Mucosa of descending colon (tissue), 3 donors: ENCODE results near the gene RNF208. TPM values are rescaled to one million over a fixed set of nuclear protein-coding genes. Genes with fewer than 3 reads are reported as not detected.

ENCODE experiments used
- ATAC-seq: fragments of 200-7000 bp; cut with Tn5 transposase; one replicate; pipeline ENCODE4 v1.9.1; 2020; ENCODE audit warnings: mild to moderate bottlenecking, moderate library complexity
- DNase-seq, 3 donors: peaks; one replicate each; pipeline ENCODE4 v3.0.0-alpha.2; 2020
- H3K36me3 ChIP-seq: fragments of 200-600 bp; one replicate; pipeline ENCODE4 v1.8.0; 2021; ENCODE audit warnings: low read depth, mild to moderate bottlenecking
- H3K4me1 ChIP-seq: fragments of 200-600 bp; one replicate; pipeline ENCODE4 v1.8.0; 2021; ENCODE audit warnings: low read depth, mild to moderate bottlenecking
- H3K4me3 ChIP-seq: fragments of 200-600 bp; one replicate; pipeline ENCODE4 v1.8.0; 2021; ENCODE audit warnings: mild to moderate bottlenecking
- H3K9me3 ChIP-seq: fragments of 200-600 bp; one replicate; pipeline ENCODE4 v1.8.0; 2021; ENCODE audit warnings: mild to moderate bottlenecking
- intact Hi-C, 2 donors: fragments of 100-400 bp; cut with DNase I in 1 of 2; cut with micrococcal nuclease in 1 of 2; formaldehyde crosslinking; loops; one replicate each; pipeline versions ENCODE4 v1.11.0 to v1.11.1; 2022; cut with DNase I, micrococcal nuclease
- total RNA-seq, 3 donors: library from RNA; stranded (reverse); fragmentation: NEBNext Ultra II Directional in 2 of 3; extraction: Animal tissue kit (Norgen Biotek cat#: 25700) in 2 of 3; gene quantifications; one replicate each; pipeline versions ENCODE4 v1.2.1 to v1.2.4, GENCODE V29; 2021 to 2023
- TF ChIP-seq, protein P1 (sequence below): fragments of 200-600 bp; IDR thresholded peaks from one replicate; pipeline ENCODE4 v1.8.0; 2022; ENCODE audit warnings: antibody characterized with exemption, mild to moderate bottlenecking
- donor health status: DM: no; HTN: no; CAD: no; lungs with moderate emphysema.
- donor health status: DM: no; HTN: no; CAD: no.
- donor health status: DM: no; HTN: yes; CAD: no.

Gene RNF208
- total RNA-seq, 3 donors from 2014 or later = 5.3 to 7.1 (median 5.8) TPM

DNA sequence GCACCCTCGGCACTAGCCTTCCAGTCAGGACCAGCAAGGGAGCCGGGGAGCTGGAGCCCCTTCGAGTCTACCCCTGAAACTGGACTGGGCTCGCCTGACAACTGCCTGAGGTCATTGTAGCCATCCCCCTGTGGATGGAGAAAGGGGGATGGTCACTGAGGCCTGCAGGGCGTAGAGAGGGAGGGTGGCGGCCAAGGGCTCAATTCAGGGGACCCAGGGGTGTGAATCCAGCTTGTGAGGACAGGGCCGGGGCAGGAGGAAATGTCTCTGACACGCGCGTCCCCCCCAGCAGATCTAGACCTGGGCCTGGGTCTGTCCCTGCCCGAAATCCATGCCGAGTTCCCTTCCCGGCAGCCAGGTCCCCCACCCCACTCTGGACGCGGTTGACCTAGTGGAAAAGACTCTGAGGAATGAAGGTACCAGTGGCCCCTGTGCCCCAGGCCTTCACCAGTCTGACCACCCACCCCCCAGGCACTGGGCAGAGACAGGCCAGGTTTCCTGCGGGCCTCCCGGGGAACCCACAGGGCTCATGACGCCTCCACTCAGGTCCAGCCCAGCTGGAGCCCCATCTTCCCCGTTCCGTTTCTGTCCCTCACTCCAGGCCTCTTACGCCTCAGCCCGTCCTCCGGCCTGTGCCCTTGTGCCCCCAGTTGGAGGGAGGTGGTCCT, 9.5 kb upstream of the RNF208 start:
- TF ChIP-seq, protein P1, sequence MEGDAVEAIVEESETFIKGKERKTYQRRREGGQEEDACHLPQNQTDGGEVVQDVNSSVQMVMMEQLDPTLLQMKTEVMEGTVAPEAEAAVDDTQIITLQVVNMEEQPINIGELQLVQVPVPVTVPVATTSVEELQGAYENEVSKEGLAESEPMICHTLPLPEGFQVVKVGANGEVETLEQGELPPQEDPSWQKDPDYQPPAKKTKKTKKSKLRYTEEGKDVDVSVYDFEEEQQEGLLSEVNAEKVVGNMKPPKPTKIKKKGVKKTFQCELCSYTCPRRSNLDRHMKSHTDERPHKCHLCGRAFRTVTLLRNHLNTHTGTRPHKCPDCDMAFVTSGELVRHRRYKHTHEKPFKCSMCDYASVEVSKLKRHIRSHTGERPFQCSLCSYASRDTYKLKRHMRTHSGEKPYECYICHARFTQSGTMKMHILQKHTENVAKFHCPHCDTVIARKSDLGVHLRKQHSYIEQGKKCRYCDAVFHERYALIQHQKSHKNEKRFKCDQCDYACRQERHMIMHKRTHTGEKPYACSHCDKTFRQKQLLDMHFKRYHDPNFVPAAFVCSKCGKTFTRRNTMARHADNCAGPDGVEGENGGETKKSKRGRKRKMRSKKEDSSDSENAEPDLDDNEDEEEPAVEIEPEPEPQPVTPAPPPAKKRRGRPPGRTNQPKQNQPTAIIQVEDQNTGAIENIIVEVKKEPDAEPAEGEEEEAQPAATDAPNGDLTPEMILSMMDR = no peak
- Histone ChIP-seq H3K4me3 (no peak overlapping the region), H3K4me1 (peaks cover 32% of the 10 kb centered on the region), H3K9me3 (no peaks in the 10 kb centered on the region), H3K36me3 (no peaks in the 10 kb centered on the region)
- DNase-seq (no peak), ATAC-seq (no peak)
- intact Hi-C loops = no loop called here

- intact Hi-C loops = no loop called here
- ATAC-seq (no peak), DNase-seq (no peak)
- TF ChIP-seq, protein P1 = no peak
- Histone ChIP-seq H3K36me3 (no peaks in the 10 kb centered on the region), H3K4me3 (no peak within 1 kb of the TSS), H3K4me1 (peaks cover 25% of the 10 kb centered on the region), H3K9me3 (no peaks in the 10 kb centered on the region)
Measured at GRCh38 chr9:137230705-137231371, 8.8 kb upstream of the RNF208 start, which contains the start of gene SLC34A3. Gene SLC34A3, plus strand, starts transcription at chr9:137230901. Its CDS starts 802 bp downstream, at chr9:137231703.

- intact Hi-C loops = no loop called here
- peak; percentile 6 for ATAC-seq
Measured at GRCh38 chr9:137229903-137230704, 8.1 kb upstream of the RNF208 start.

DNA sequence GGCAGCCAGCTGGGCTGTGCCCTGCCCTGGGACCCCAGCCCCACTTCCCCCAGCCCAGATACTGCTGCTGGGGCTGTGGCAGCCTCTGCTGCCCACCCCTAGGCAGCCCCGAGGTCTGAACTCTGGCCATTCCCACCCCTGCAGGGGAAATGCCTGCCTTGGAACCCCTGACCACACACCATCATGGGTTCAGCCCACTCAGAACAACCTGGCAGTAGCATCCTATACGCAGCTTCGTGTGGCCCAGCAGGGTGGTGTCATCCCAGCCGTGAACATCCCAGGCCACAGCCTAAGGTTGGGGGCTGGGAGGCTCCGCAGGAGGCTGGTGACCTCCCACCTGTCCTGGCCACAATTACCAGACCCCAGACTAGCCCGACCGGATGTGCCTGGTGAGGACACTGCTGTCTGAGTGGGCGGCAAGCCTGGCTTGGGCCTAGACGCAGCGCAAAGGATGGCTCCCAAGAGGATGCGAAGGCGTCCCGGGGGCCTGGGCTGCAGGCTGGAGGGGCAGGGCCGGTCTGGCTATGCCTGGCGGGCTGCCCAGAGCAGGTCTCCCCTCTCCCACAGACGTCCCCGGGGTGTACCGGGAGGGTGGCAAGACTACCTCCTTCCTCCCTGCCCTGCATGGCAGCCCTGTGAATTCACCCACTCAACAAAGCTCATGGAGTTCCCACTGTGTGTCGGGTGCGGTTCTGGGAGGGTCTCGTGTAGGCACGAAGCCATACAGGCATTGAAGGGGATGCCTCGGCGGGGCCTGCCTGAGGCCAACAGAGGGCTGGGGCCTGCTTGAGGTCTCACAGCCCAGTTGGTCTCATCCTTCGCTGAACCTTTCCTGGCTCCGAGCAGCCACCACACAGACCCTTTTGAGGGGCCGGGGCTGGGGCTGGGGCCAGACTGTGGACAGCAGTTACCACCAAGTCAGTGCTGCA, 7.2 kb upstream of the RNF208 start:
- Histone ChIP-seq H3K36me3 (no peaks in the 10 kb centered on the region), H3K9me3 (no peaks in the 10 kb centered on the region), H3K4me3 (no peak overlapping the region), H3K4me1 (peaks cover 25% of the 10 kb centered on the region)
- DNase-seq (no peak), ATAC-seq (no peak)
- TF ChIP-seq, protein P1 = no peak
- intact Hi-C loops = no loop called here

More at GRCh38 chr9:137229903-137230704, 8.1 kb upstream of the RNF208 start:
- H3K36me3 ChIP-seq = no peaks in the 10 kb centered on the region
- TF ChIP-seq, protein P1 = no peak
- peak in 1 of 3 donors; percentile 19 for DNase-seq
- H3K9me3 ChIP-seq = no peaks in the 10 kb centered on the region
- no peak overlapping the region for H3K4me3 ChIP-seq
- peaks cover 24% of the 10 kb centered on the region for H3K4me1 ChIP-seq

GRCh38 chr9:137228506-137228967, 6.5 kb upstream of the RNF208 start:
- DNase-seq (no peak), ATAC-seq (no peak)
- H3K9me3 ChIP-seq = no peaks in the 10 kb centered on the region
- peaks cover 29% of the 10 kb centered on the region for H3K4me1 ChIP-seq
- H3K4me3 ChIP-seq = no peak overlapping the region
- intact Hi-C loops = no loop called here
- no peaks in the 10 kb centered on the region for H3K36me3 ChIP-seq
- TF ChIP-seq, protein P1 = no peak
